Subcutaneous adipose tissue (tissue), 4 donors: ENCODE measurements around the gene TRMT6. TPM values are rescaled to one million over a fixed set of nuclear protein-coding genes. Genes with fewer than 3 reads are reported as not detected.

ENCODE experiments used
- CTCF ChIP-seq: fragments of 450-650 bp; IDR thresholded peaks from one replicate; pipeline ENCODE4 v1.5.1; 2016; ENCODE audit warnings: low read depth, mild to moderate bottlenecking, control low read depth, antibody characterized with exemption, moderate library complexity
- total RNA-seq, 4 donors: library from RNA; depleted of rRNA; stranded (reverse); fragments of >200 nt; gene quantifications; one replicate each; pipeline ENCODE4 v1.1.0, GENCODE V29; 2016

Gene TRMT6
- total RNA-seq, 4 donors from 2014 or later = 6.4 to 9.6 (median 8.1) TPM

- no peak for TF ChIP-seq CTCF
Measured at GRCh38 chr20:5949943-5950270, 426 bp downstream of the TRMT6 start.

GRCh38 chr20:5947276-5947675, 3.1 kb downstream of the TRMT6 start:
- no peak for TF ChIP-seq CTCF

GRCh38 chr20:5945963-5946362, 4.4 kb downstream of the TRMT6 start:
- TF ChIP-seq CTCF = no peak

GRCh38 chr20:5938456-5939029, 11.8 kb downstream of the TRMT6 start:
- TF ChIP-seq CTCF = no peak

- no peak for TF ChIP-seq CTCF
Measured at GRCh38 chr20:5936238-5936637, 14.1 kb downstream of the TRMT6 start.

GRCh38 chr20:5935384-5935783, 14.9 kb downstream of the TRMT6 start:
- TF ChIP-seq CTCF = no peak

- TF ChIP-seq CTCF = no peak
Measured at GRCh38 chr20:5933802-5934436, 16.4 kb downstream of the TRMT6 start.
